ENCODE data around the gene SYNDIG1.

GRCh38 chr20:24659835-24660234 is 190.4 kb downstream of the SYNDIG1 start:
- no peak for TF ChIP-seq CTCF (IDR thresholded peaks at IDR 0.05)
- TF ChIP-seq POLR2A (IDR thresholded peaks at IDR 0.05): no peak

All from body of pancreas (tissue), 4 donors.